GM19035 (cell line): ENCODE measurements around the gene OR1K1.
A peak's percentile ranks its signal among the peaks of the same experiment; 100 is the strongest.
"Not testable (repeated sequence)": the region's sequence is repeated elsewhere in the genome, so short reads cannot be mapped to it uniquely, and the experiment has no call there.

Source experiments
- ATAC-seq: cut with Tn5 transposase; IDR thresholded peaks from one replicate; pipeline ENCODE4 v1.9.1; 2021; ENCODE audit not compliant: unreplicated experiment

OR1K1 gene

DNA sequence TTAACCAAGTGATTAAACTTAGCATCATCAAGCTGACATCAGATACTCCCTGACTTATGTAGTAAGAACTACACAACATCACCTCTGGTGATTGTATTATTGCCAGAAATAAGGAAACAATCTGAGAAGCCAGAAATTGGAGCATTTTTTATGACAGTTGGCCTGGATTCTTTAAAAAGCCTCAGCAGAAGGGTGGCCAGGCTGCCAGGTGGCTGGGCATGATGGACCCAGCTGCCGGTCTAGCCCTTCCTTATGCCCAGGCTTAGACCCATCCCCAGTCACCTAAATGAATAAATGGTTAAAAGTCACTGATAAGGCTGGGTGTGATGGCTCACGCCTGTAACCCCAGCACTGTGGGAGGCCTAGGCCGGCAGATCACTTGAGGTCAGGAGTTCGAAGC is 12.8 kb downstream of the OR1K1 start:
- no peak for ATAC-seq

GRCh38 chr9:122814545-122814944 is 14.6 kb downstream of the OR1K1 start:
- no peak for ATAC-seq

DNA sequence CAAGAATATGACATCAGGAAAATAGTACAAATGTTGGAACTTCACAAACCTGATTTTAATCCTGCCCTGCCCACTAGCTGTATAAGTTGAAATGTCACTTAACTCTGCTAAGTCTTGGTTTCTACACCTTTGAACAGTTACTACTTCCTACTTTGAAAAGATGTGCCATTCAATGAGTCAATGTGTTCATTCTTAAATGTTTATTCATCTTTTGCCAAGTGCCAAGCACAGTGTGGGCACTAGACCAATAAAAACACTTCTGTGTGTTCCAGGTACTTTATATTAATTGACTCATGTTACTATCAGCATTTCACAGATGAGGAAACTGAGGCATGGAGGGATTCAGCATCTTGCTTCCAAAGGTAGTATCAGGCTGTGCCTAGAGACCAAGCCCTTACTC is 15.6 kb downstream of the OR1K1 start:
- ATAC-seq, result no peak

- no peak for ATAC-seq
Measured at GRCh38 chr9:122816163-122816867, 16.4 kb downstream of the OR1K1 start.

- no peak for ATAC-seq
Measured at GRCh38 chr9:122819326-122819725, 19.4 kb downstream of the OR1K1 start.

DNA sequence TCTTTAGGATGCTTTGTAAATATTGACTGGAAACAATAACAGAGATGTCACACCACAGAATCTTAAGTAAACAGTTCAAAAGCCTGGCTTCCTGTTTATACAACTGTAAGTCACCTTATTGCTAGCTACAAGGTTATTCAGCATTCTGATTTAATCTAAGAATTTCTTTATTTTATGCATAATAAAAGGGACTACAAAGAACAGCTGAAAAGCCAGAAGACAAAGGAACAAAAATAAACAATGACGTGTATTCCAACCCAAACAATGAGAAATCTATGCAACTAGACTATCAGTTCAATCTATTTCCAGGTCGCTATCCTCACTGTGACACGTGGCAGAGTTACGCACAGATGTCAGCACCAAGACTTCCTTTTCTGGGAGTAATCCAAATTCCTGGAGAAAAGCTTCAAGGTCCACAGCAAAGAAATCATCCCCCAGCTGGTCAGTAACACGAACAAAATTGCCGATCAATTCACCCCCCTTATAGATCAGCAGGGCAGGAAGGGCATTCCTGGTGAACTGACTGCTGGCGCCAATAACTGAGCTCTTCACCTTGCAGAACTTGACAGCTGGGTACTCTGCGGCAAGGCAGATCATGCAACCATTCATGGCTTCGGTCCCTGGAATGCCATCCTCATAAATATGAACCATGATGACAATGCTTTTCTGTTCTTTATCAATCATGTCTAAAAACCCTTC is 20.0 kb downstream of the OR1K1 start:
- no peak for ATAC-seq

DNA sequence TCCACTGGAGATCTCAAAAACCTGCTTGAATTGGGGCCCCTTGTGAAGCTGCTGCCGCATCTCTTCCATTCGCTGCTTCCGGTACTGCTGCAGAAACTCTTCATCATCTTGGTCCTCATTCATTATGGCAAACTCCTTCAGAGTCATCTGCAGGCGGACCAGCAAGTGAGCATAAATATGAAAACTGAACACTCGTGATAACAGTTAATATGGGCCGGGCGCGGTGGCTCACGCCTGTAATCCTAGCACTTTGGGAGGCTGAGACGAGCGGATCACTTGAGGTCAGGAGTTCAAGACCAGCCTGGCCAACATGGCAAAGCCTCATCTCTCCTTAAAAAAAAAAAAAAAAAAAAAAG is 20.5 kb downstream of the OR1K1 start:
- ATAC-seq, result no peak

GRCh38 chr9:122821278-122821943 is 21.5 kb downstream of the OR1K1 start:
- no peak for ATAC-seq

DNA sequence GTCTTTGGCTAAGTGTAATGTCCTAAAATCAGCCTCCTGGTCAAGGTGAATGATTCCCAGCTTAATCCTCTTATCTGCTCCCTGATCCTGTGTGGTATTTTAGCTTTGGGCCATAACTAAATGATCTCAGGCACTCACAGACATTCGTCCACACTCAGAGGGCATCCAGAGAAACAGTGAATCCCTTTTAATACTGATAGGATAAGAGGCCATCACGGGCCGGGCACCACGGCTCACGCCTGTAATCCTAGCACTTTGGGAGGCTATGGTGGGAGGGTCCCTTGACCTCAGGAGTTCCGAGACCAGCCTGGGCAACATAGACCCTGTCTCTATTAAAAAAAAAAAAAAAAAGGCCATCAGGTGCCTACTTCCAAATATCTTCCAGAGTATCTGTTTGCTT is 22.1 kb downstream of the OR1K1 start:
- no peak for ATAC-seq

DNA sequence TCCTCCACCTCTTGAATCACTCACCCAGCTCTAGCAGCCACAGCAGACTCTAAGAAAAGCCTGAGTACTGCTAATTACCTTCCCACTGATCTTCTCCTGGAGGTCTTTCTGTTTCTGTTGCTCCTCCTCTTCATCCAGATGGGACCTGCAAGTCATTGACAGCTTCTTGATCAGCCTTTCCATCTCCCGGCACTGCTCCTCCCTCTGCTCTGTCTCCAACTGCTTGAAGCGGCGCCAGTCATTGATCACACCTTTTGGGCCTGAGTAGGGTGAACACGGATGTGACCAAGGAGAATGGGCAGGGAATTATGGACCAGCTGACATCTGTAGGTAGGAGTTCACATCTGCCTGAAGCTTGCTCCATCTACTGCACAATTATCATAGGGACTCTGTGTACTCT is 23.0 kb downstream of the OR1K1 start:
- ATAC-seq, result no peak

GRCh38 chr9:122827761-122828093 is 27.8 kb downstream of the OR1K1 start:
- peak; percentile 18 for ATAC-seq

- not testable (repeated sequence) for ATAC-seq
Measured at GRCh38 chr9:122828965-122829284, 29.0 kb downstream of the OR1K1 start.

- no peak for ATAC-seq
Measured at GRCh38 chr9:122832194-122832593, 32.3 kb downstream of the OR1K1 start.

DNA sequence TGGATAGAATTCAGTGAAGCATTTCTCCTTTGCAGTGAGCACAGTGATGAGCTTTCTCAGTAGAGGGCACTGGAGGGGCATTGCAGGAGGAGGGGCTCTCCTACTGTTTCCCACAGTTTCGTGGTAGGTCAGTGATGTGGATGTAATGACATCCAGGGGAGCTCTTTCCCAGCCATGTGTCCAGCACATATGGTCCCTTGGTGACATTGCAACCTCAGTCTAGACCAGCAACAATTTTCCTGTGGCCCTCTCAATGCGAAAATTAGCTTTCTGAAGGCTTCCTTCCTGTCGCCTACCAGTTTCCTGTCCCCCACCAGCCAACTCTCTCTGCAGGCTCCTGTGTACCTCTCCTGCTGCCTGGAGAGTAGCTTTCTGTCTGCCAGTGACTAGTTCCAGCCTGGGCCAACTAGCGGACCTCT is 35.4 kb downstream of the OR1K1 start:
- ATAC-seq, result no peak

DNA sequence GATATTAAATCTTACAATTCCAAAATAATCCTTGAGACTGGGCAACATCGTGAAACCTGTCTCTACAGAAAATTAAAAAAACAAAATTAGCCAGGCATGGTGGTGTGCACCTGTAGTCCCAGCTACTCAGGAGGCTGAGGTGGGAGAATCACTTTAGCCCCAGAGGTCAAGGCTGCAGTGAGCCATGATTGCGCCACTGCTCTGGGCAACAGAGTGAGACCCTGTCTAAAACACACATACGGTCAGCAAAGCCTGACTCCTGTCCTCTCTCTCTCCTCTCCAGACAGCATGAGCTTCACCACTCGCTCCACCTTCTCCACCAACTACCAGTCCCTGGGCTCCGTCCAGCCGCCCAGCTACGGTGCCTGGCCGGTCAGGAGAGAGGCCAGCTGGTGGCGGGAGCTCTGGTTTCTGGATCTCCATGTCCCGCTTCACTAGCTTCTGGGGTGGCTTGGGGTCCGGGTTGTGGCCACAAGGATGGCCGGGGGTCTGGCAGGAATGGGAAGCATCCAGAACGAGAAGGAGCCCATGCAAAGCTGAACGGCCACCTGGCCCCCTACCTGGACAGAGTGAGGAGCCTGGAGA is 37.4 kb downstream of the OR1K1 start:
- ATAC-seq, result no peak

- ATAC-seq, result not testable (repeated sequence)
Measured at GRCh38 chr9:122838441-122838840, 38.5 kb downstream of the OR1K1 start.

DNA sequence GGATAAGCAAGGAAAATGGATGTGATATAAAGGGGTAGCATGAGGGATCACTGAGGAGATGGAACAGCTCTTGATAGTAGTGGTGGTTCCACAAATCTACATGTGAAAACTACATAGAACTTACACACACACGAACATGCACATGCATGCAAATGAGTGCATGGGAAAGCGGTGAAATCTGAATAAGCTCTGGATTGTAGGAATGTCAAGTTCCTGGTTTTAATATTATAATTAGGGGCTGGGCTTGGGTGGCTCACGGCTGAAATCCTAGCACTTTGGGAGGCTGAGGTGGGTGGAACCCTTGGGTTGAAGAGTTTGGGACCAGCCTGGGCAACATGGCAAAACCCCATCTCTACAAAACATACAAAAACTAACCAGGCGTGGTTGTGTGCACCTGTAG is 41.6 kb downstream of the OR1K1 start:
- ATAC-seq, result no peak

DNA sequence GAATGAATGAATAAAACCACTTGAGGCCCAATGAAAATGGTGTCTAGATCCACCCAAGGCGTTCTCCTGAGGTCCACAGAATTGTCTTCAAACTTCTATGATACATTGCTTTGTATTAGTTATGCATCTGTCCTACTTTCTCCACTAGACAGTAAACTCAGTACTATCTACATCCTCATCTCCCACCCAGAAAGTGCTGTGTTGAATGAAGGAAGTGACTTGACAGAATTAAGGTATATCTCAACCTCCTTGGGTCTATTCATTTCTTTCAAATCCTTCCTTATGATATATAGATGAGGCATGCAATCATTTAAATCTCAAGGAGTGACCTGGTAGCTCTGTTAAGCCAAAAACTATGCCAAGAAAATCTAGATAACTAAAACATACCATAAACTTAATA is 44.2 kb downstream of the OR1K1 start:
- no peak for ATAC-seq

- no peak for ATAC-seq
Measured at GRCh38 chr9:122845116-122845515, 45.2 kb downstream of the OR1K1 start.

DNA sequence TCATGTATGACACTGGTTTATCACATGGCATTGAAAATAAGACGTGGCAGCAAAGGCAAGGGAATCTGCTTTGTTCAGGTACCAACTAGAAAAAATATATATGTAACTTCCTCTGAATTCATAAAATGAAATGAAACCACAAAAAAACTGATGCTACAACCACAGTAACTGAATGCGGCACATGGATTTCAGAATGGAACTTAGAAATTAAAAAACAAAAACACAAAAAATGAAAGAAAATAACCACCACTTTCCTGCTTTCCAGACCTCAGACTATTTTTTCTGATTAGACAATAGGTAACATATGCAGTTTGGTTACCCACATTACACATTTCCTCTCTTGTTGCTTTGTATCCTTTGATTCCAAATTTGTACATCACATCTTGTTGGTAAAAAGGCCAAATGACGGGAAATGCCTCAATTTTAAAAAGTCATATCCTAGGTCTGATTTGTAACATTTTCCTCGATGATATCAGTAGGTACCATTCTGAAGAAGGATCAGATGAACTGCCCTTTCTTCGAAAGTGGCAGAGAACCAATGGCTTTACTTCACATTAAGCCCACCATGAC is 46.5 kb downstream of the OR1K1 start:
- ATAC-seq, result no peak

GRCh38 chr9:122848256-122848943 is 48.5 kb downstream of the OR1K1 start:
- ATAC-seq, result no peak
